ENCODE measurements around the gene TMEM117.

TMEM117 gene

DNA sequence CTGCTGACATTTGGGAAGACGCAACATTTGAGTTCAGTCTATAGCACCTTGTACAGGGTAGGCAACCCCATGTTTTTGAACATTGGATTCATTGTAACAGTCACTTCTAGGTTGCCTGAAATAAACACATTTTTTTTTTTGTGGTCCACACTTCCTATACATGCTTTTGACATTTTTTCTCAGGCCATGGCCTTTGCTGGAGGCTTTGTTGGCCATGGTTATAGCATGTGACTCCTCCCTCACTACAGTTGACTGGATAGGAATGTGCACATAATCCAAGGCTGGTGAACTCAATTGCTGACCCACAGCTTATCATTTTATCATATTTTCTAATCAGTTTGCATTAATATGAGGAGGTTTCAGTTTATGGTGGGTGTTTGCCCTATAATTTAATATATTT lies 60.6 kb downstream of the TMEM117 start (continued):
- TF ChIP-seq ZNF302 (tag by site-specific recombination; IDR thresholded peaks at IDR 0.05; ENCODE audit: low read depth) (no peak), ZNF169 (tag by site-specific recombination; IDR thresholded peaks at IDR 0.05) (no peak), SCRT2 (tag by site-specific recombination; IDR thresholded peaks at IDR 0.05) (no peak), ZNF558 (tag by site-specific recombination; IDR thresholded peaks at IDR 0.05) (no peak), ZNF121 (tag by site-specific recombination; IDR thresholded peaks at IDR 0.05) (no peak), ZNF621 (tag by site-specific recombination; IDR thresholded peaks at IDR 0.05) (no peak)

- H3K36me3 ChIP-seq (ENCODE audit: control insufficient read depth in 2 of 2, insufficient read depth in 1 of 2, low read length in 2 of 2), result no peaks in the 10 kb centered on the region
- TF ChIP-seq ZBTB48 (tag by site-specific recombination; IDR thresholded peaks at IDR 0.05), result no peak
- no peak for TF ChIP-seq ZBTB10 (tag by site-specific recombination; IDR thresholded peaks at IDR 0.05)
- TF ChIP-seq ZNF610 (tag by site-specific recombination; IDR thresholded peaks at IDR 0.05; ENCODE audit: borderline replicate concordance), result no peak
- no peak for TF ChIP-seq ZNF707 (tag by site-specific recombination; IDR thresholded peaks at IDR 0.05)
- no peak for TF ChIP-seq RBAK (tag by site-specific recombination; IDR thresholded peaks at IDR 0.05)
- TF ChIP-seq SALL2 (tag by site-specific recombination; IDR thresholded peaks at IDR 0.05; ENCODE audit: borderline replicate concordance), result no peak
- TF ChIP-seq ZSCAN23 (tag by site-specific recombination; IDR thresholded peaks at IDR 0.05), result no peak
- H3K4me3 ChIP-seq (ENCODE audit: low read depth, low read length), result no peak overlapping the region
- no peaks in the 10 kb centered on the region; the same call in 1 of the 2 replicates for H3K9me3 ChIP-seq (ENCODE audit: control insufficient read depth, insufficient read depth, low read depth, low read length)
- no peak overlapping the region for H3K27ac ChIP-seq (ENCODE audit: extremely low read depth, low read depth, low read length)
- ChIA-PET CTCF (no interaction called here), POLR2A (no interaction called here)
- no peaks in the 10 kb centered on the region for H3K4me1 ChIP-seq (ENCODE audit: control insufficient read depth, insufficient read depth, low read length)
Measured at GRCh38 chr12:43898474-43898873, 62.6 kb downstream of the TMEM117 start.

GRCh38 chr12:43899574-43899973 lies 63.7 kb downstream of the TMEM117 start:
- H3K4me3 ChIP-seq (ENCODE audit: low read depth, low read length), result no peak overlapping the region
- H3K4me1 ChIP-seq (ENCODE audit: control insufficient read depth, insufficient read depth, low read length), result no peaks in the 10 kb centered on the region
- H3K9me3 ChIP-seq (ENCODE audit: control insufficient read depth, insufficient read depth, low read depth, low read length), result no peaks in the 10 kb centered on the region; the same call in 1 of the 2 replicates
- no peaks in the 10 kb centered on the region for H3K36me3 ChIP-seq (ENCODE audit: control insufficient read depth in 2 of 2, insufficient read depth in 1 of 2, low read length in 2 of 2)
- ChIA-PET CTCF (interaction anchor here (1.5 kb wide), 1 partner anchor 17 kb away, joined by 4 read pairs; no protein-coding TSS in a partner anchor), POLR2A (no interaction called here)
- no peak overlapping the region for H3K27ac ChIP-seq (ENCODE audit: extremely low read depth, low read depth, low read length)
- TF ChIP-seq KLF9 (tag by site-specific recombination; IDR thresholded peaks at IDR 0.05; ENCODE audit: low read depth) (no peak), HIC1 (tag by site-specific recombination; IDR thresholded peaks at IDR 0.05) (no peak), ZNF24 (tag by site-specific recombination; IDR thresholded peaks at IDR 0.05) (no peak), HOXD13 (CRISPR knock-in tag; IDR thresholded peaks at IDR 0.05; ENCODE audit: borderline replicate concordance) (no peak), BCL6B (tag by site-specific recombination; IDR thresholded peaks at IDR 0.05) (no peak), ZNF140 (tag by site-specific recombination; IDR thresholded peaks at IDR 0.05) (no peak), ZNF549 (tag by site-specific recombination; IDR thresholded peaks at IDR 0.05) (no peak), ZNF362 (tag by site-specific recombination; IDR thresholded peaks at IDR 0.05) (no peak), YY1 (tag by site-specific recombination; IDR thresholded peaks at IDR 0.05) (no peak), ZNF530 (tag by site-specific recombination; IDR thresholded peaks at IDR 0.05; ENCODE audit: low read depth) (no peak), ZNF558 (tag by site-specific recombination; IDR thresholded peaks at IDR 0.05) (no peak), GFI1B (tag by site-specific recombination; IDR thresholded peaks at IDR 0.05) (no peak), GLIS1 (tag by site-specific recombination; IDR thresholded peaks at IDR 0.05) (no peak), ZNF248 (tag by site-specific recombination; IDR thresholded peaks at IDR 0.05) (no peak), ZBTB1 (tag by site-specific recombination; IDR thresholded peaks at IDR 0.05) (no peak)
- TF ChIP-seq, protein P1, sequence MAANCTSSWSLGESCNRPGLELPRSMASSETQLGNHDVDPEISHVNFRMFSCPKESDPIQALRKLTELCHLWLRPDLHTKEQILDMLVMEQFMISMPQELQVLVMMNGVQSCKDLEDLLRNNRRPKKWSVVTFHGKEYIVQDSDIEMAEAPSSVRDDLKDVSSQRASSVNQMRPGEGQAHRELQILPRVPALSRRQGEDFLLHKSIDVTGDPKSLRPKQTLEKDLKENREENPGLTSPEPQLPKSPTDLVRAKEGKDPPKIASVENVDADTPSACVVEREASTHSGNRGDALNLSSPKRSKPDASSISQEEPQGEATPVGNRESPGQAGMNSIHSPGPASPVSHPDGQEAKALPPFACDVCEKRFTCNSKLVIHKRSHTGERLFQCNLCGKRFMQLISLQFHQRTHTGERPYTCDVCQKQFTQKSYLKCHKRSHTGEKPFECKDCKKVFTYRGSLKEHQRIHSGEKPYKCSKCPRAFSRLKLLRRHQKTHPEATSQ (tag by site-specific recombination; IDR thresholded peaks at IDR 0.05), result no peak
